ENCODE results near the gene ZNF749.

ZNF749 gene

DNA sequence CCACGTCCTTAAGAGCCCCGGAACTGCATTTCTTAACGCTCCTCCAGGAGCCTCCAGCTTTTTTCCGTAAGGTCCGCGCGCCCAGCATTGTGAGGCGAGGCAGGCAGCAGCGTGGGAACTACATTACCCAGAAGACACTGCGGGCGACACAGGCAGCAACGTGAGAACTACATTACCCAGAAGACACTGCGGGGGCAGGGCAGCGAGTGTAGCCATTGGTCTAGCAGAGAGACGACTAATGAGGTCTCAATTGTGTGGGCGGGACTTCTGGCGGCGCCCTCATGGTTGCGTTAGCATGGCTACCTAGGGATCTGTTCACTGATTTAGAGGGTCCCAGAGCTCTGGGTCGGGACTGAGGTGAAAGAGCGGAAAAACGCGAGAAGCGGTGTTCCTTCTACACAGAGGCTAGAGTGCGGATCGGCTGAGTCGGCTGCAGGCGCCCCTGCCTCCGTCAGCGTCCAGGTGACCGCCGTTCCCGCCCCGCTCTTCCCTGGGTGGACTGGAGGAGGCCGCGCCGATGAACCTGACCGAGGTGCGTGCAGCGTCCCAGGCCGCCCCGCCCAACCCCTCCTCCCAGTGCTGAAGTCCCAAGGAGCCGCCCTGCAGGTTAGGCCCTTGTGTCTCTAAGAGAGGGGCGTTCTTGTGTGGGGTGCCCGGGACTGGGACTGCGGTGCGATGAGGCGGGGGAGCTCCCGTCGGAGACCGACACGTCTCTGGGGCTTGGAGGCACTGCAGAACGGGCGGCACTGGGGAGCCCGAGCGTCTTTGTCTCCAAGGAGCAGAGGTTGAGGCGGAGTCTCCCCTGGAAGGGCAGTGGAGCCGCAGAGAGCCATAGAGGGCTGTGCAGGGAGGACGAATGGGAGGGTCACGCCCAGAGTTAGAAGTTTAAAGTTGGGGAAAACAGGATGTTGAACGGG is at the start of gene ZNF749:
TSS of gene ZNF749 (plus strand) at position 264 of the 917 bp plus-strand sequence. CDS start at position 518, 254 bp downstream.
- H3K4me3 ChIP-seq (ENCODE audit: low read depth, low read length), result peak within 1 kb of the TSS; percentile 89
- TF ChIP-seq, protein P1, sequence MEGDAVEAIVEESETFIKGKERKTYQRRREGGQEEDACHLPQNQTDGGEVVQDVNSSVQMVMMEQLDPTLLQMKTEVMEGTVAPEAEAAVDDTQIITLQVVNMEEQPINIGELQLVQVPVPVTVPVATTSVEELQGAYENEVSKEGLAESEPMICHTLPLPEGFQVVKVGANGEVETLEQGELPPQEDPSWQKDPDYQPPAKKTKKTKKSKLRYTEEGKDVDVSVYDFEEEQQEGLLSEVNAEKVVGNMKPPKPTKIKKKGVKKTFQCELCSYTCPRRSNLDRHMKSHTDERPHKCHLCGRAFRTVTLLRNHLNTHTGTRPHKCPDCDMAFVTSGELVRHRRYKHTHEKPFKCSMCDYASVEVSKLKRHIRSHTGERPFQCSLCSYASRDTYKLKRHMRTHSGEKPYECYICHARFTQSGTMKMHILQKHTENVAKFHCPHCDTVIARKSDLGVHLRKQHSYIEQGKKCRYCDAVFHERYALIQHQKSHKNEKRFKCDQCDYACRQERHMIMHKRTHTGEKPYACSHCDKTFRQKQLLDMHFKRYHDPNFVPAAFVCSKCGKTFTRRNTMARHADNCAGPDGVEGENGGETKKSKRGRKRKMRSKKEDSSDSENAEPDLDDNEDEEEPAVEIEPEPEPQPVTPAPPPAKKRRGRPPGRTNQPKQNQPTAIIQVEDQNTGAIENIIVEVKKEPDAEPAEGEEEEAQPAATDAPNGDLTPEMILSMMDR (IDR thresholded peaks at IDR 0.05; ENCODE audit: low read depth, low read length), result no peak

DNA sequence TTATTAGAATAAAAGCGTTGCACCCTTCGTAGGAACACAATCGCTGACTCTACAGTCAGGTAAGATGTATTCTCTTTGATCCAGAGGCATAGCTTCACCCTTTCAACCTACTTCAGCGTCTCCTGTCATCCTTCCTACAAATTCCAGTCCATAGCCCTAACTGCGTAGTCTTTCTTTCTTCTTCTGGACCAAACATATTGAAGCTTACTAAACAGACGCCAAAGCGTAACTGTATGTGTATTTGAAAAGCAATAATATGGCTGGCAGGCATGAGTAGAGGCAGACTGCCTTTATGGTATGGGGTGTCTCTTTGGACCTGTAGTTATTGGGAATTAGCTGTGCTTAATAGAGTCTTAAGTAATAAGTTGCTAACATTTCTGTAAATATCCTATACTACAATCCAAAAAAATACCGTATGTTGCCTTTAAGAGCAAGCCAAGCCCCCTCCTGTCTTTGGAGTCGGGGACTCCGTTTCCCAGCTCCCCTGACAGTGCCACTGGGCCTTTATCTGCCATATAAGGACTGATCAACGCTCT is 45.9 kb upstream of the ZNF749 start:
- H3K4me3 ChIP-seq (ENCODE audit: low read depth, low read length), result peak overlapping the region; percentile 91

DNA sequence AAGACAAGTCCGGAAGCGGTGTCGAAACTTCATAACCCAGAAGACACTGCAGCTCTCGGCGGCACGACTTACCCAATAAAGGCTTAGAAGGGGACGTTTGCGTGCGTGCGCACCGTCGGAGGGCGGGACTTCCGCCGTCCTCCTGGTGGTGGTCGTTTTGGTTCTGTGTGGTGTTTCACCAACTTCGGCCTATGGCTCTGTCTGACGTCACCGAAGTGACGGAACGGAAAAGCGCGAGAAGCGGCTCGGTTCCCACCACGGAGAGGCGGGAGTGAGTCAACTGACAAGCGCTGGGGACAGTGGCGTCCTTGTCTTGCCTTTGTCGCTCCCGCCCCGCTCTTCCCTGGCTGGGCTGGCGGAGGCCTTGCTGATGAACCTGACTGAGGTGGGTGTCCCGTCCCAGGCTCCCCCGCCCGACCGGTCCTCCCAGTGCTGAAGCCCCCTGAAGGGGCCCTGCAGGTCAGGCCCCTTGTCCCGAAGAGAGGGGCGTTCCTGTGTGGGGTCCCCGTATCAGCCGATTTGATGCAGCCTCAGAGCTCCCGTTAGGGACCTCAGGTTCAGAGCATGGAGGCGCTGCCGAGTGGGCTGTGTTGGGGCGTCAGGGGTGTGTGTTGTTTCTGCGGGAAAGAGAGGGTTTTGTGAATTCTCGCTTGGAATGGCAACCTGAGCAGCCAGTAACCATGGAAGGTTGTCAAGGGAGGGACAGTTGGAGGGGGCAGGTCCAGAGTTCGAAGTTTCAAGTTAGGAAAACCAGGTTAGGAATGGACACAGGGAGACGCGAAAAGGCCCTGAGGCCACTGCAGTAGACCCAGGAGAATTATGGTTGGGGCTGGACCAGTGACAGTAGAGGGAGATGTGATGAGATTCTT is 45.2 kb upstream of the ZNF749 start, which contains the start of gene ZNF548:
TSS of gene ZNF548 (plus strand) at position 125 of the 869 bp plus-strand sequence. CDS start at position 371, 246 bp downstream.
- peak within 1 kb of the TSS; percentile 91 for H3K4me3 ChIP-seq (ENCODE audit: low read depth, low read length)
- TF ChIP-seq, protein P1 (IDR thresholded peaks at IDR 0.05; ENCODE audit: low read depth, low read length), result 0 out of 2 replicates have a peak, but pooled peaks have one; percentile 15

More for the DNA sequence above, 45.9 kb upstream of the ZNF749 start:
- TF ChIP-seq, protein P1 (IDR thresholded peaks at IDR 0.05; ENCODE audit: low read depth, low read length), result no peak

DNA sequence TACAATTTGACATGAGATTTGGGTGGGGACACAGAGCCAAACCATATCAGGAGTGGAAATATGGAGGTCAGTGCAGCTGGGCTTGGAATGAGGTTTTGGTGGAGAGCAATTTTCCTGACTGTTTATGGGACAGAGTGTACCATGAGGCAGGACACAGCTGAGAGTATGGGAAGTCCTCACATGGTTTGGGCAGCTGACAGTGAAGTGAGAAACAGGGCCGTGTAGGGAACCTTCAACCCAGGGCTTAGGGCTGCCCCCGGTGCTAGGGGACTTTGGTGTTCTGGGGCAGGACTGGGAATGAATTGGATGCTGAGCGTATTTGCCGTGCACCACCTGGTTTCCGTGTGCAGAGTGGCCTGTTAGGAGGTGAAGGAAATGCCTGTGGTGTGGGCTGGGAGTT is 39.4 kb upstream of the ZNF749 start:
- no peak overlapping the region for H3K4me3 ChIP-seq (ENCODE audit: low read depth, low read length)
- TF ChIP-seq, protein P1 (IDR thresholded peaks at IDR 0.05; ENCODE audit: low read depth, low read length), result no peak

DNA sequence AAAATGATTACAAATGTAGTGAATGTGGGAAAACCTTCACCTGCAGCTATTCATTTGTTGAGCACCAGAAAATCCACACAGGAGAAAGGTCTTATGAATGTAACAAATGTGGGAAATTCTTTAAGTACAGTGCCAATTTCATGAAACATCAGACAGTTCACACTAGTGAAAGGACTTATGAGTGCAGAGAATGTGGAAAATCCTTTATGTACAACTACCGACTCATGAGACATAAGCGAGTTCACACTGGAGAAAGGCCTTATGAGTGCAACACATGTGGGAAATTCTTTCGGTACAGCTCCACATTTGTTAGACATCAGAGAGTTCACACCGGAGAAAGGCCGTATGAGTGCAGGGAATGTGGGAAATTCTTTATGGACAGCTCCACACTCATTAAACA is 36.3 kb upstream of the ZNF749 start:
- H3K4me3 ChIP-seq (ENCODE audit: low read depth, low read length), result no peak overlapping the region
- TF ChIP-seq, protein P1 (IDR thresholded peaks at IDR 0.05; ENCODE audit: low read depth, low read length), result no peak

DNA sequence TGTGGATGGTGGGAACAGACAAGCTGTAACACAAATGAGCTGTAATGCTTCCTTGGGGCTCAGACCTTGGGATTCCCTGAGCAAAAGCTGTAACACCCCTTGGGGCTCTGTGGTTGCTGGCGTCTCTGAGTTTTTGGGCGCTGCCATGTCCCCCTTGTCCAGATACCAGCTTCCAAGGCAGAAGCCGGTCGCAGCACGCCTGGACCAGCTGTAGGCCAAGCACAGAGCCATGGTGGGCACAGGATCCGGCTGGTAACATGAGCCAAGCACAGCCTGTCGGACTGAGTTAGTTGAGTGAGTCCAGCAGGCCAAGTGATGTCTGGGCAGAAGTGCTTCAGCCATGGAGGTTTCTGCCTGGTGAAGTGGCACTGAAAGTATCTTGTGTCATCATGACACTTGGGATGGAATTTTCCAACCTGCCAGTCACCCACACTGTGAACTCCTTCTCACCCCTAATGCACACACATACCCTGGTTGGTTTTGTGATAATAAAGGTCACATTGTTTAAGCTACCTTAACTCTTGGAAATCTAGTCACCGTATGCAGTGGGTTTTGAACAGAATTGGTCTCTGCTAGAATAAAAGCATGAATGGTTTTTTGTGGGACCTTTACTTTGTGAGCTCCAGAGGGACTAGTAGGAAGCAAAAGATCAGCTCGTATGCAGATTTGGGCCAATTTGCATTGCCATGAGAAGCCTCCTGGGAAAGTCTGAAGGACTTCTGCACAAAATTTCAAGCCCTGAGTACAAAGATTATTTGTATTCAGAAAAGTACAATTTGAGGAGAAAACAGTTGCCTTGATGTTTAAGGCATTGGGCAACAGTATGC is 31.2 kb upstream of the ZNF749 start:
- H3K4me3 ChIP-seq (ENCODE audit: low read depth, low read length), result no peak overlapping the region
- TF ChIP-seq, protein P1 (IDR thresholded peaks at IDR 0.05; ENCODE audit: low read depth, low read length), result no peak

Measured in WI38 (cell line).